GM12878 (cell line): ENCODE data around the gene POLR1A. TPM values are rescaled to one million over a fixed set of nuclear protein-coding genes. Genes with fewer than 3 reads are reported as not detected.

Experiments
- ATF7 ChIP-seq: fragments of 450-650 bp; IDR thresholded peaks from 2 replicates; pipeline ENCODE4 v1.6.1; 2016; ENCODE audit warnings: low read depth, mild to moderate bottlenecking
- BRCA1 ChIP-seq: IDR thresholded peaks from 2 replicates; pipeline ENCODE4 v1.6.1; 2011; ENCODE audit warnings: low read depth, low read length, improper control_type of control experiment
- DPF2 ChIP-seq: fragments of 450-650 bp; IDR thresholded peaks from 2 replicates; pipeline ENCODE4 v1.6.1; 2017; ENCODE audit warnings: mild to moderate bottlenecking
- EED ChIP-seq: sonication (generic); IDR thresholded peaks from 2 replicates; pipeline ENCODE4 v1.6.1; 2016; ENCODE audit warnings: antibody characterized with exemption, low read depth
- EP300 ChIP-seq, 2 experiments: fragments of 150-350 bp in 1 of 2; IDR thresholded peaks; 2 replicates each; pipeline ENCODE4 v1.6.1; 2011 to 2012; ENCODE audit warnings: low read depth in 2 of 2, low read length in 2 of 2, borderline replicate concordance in 1 of 2, improper control_type of control experiment in 1 of 2, inconsistent platforms in 1 of 2; ENCODE audit not compliant: control insufficient read depth in 1 of 2
- EZH2 ChIP-seq: IDR thresholded peaks from 2 replicates; pipeline ENCODE4 v1.6.1; 2012; ENCODE audit warnings: low read depth, mild to moderate bottlenecking, control low read depth, inconsistent platforms, low read length, borderline replicate concordance; ENCODE audit not compliant: control insufficient read depth
- GATAD2B ChIP-seq: fragments of 450-650 bp; conservative IDR thresholded peaks from 2 replicates; pipeline ENCODE4 v1.6.1; 2017; ENCODE audit warnings: low read depth, mild to moderate bottlenecking, moderate library complexity
- IKZF2 ChIP-seq, 2 experiments: fragments of 450-650 bp; IDR thresholded peaks; 2 replicates each; pipeline ENCODE4 v1.6.1; 2017; ENCODE audit warnings: mild to moderate bottlenecking in 2 of 2, moderate library complexity in 2 of 2
- LARP7 ChIP-seq: fragments of 450-650 bp; IDR thresholded peaks from 2 replicates; pipeline ENCODE4 v1.6.1; 2017; ENCODE audit warnings: mild to moderate bottlenecking
- NFXL1 ChIP-seq: fragments of 450-650 bp; IDR thresholded peaks from 2 replicates; pipeline ENCODE4 v1.6.1; 2017; ENCODE audit warnings: antibody characterized with exemption, mild to moderate bottlenecking, borderline replicate concordance
- NR2C2 ChIP-seq: IDR thresholded peaks from 2 replicates; pipeline ENCODE4 v1.6.1; 2011; ENCODE audit warnings: borderline replicate concordance, low read depth; ENCODE audit not compliant: control insufficient read depth, insufficient read length
- NR2F1 ChIP-seq: fragments of 450-650 bp; conservative IDR thresholded peaks from 2 replicates; pipeline ENCODE4 v1.6.1; 2017; ENCODE audit warnings: mild to moderate bottlenecking
- RBBP5 ChIP-seq: fragments of 200-600 bp; sonication (generic); conservative IDR thresholded peaks from 2 replicates; pipeline ENCODE4 v1.6.1; 2016
- SKIL ChIP-seq: fragments of 450-650 bp; IDR thresholded peaks from 2 replicates; pipeline ENCODE4 v1.6.1; 2017; ENCODE audit warnings: mild to moderate bottlenecking, low read depth, inconsistent platforms; ENCODE audit not compliant: poor library complexity, severe bottlenecking
- SPI1 ChIP-seq: IDR thresholded peaks from 2 replicates; pipeline ENCODE4 v1.6.1; 2011; ENCODE audit warnings: low read depth, mild to moderate bottlenecking, low read length, moderate library complexity, borderline replicate concordance; ENCODE audit not compliant: insufficient read depth
- SREBF1 ChIP-seq: IDR thresholded peaks from 2 replicates; pipeline ENCODE4 v1.6.1; 2012; ENCODE audit warnings: mild to moderate bottlenecking, low read length
- SUZ12 ChIP-seq: fragments of 200-600 bp; sonication (generic); IDR thresholded peaks from one replicate; pipeline ENCODE4 v1.6.1; 2018; ENCODE audit warnings: antibody characterized with exemption, mild to moderate bottlenecking; ENCODE audit not compliant: unreplicated experiment
- TAF1 ChIP-seq: IDR thresholded peaks from 2 replicates; pipeline ENCODE4 v1.6.1; 2011; ENCODE audit warnings: mild to moderate bottlenecking, low read depth, low read length, borderline replicate concordance
- TCF12 ChIP-seq: IDR thresholded peaks from 2 replicates; pipeline ENCODE4 v1.6.1; 2011; ENCODE audit warnings: low read depth, mild to moderate bottlenecking, low read length
- WRNIP1 ChIP-seq: IDR thresholded peaks from 2 replicates; pipeline ENCODE4 v1.6.1; 2011; ENCODE audit warnings: low read depth, low read length, improper control_type of control experiment, borderline replicate concordance
- ZNF217 ChIP-seq: fragments of 450-650 bp; IDR thresholded peaks from 2 replicates; pipeline ENCODE4 v1.6.1; 2017; ENCODE audit warnings: antibody characterized with exemption, mild to moderate bottlenecking
- ZNF592 ChIP-seq: fragments of 450-650 bp; IDR thresholded peaks from 2 replicates; pipeline ENCODE4 v1.6.1; 2017; ENCODE audit warnings: mild to moderate bottlenecking, moderate library complexity
- polyA plus RNA-seq, 11 experiments: library from polyadenylated mRNA; depleted of rRNA in 4 of 11; unstranded in 6 of 11; stranded (reverse) in 5 of 11; fragments of >200 nt; fragmentation: Nextera tagmentation in 4 of 11; fragmentation: Illumina TruSeq in 1 of 11; extraction: Ambion mirVana in 4 of 11; extraction: Trizol in 1 of 11; gene quantifications; 1 replicate in 1 of 11; 2 replicates in 10 of 11; pipeline versions ENCODE4 v1.2.1 to v1.2.3, GENCODE V29; 2011 to 2016; ENCODE audit warnings: inconsistent platforms in 2 of 11, missing spikeins in 2 of 11, low read depth in 1 of 11
- total RNA-seq, 4 experiments: library from RNA; depleted of rRNA in 3 of 4; stranded (reverse); fragments of >200 nt in 3 of 4; fragmentation: Illumina TruSeq in 1 of 4; extraction: Trizol in 1 of 4; gene quantifications; 2 replicates each; pipeline versions ENCODE4 v1.2.1 to v1.2.3, GENCODE V29; 2013 to 2021
- TF ChIP-seq, protein P1 (sequence below): IDR thresholded peaks from 2 replicates; pipeline ENCODE4 v1.6.1; 2011; ENCODE audit warnings: borderline replicate concordance, low read depth, mild to moderate bottlenecking, moderate library complexity, low read length; ENCODE audit not compliant: insufficient read depth, poor library complexity, severe bottlenecking

POLR1A gene
- total and polyA plus RNA-seq, 10 of the 15 experiments (the other 5 are each of a cell fraction or from before 2014, with no cell fraction given), result 2.1 to 53.9 (median 17.8) TPM

DNA sequence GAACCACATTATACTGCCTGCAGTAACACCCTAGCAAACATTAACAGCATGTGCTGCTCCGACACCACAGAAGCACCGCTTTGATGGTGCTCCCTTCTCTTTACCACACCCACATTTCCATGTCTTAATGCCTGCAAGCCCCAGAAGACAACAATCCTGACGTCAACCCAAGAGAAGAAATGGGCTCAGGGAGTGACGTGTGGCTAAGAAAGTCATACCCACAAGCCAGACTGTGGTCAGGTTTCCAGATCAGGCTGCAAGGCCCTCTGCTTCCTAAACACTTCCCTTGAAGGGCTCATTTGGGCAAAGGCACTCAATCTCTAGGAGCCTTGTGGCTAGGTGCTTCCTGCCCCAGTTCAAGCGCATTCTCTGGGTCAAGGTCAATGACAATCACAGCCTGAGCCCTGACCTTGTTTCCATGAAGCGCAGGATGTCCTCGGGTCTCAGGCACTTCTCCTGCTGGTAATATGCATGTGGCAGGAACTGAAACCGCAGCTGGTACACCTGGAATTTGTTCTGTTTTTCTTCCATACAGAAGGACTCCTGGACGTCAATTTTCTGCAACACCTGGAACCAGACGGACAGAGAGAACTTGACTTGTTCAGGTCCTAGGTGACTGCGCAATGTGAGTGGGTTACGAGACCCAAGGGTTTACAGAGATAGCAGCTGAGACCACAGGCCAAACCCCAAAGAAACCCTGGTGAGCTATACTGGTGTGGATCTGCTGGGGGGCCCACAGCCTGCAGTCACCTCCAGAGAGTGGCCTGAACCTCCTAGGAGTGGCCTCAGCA, 67.2 kb downstream of the POLR1A start (continued):
- TF ChIP-seq EP300 (IDR thresholded peaks at IDR 0.05; ENCODE audit: borderline replicate concordance in 1 of 2, control insufficient read depth in 1 of 2, low read depth in 2 of 2, low read length in 2 of 2) (peak; percentile 43 to 74; a peak in 3 of 4 replicates), EZH2 (no peak), ZNF592 (no peak), NFXL1 (0 out of 2 replicates have a peak, but pooled peaks have one; percentile 52), SPI1 (peak; percentile 25; the same call in 1 of the 2 replicates), TAF1 (no peak), IKZF2 (IDR thresholded peaks at IDR 0.05) (peak; percentile 84 to 87), ATF7 (peak; percentile 87), TCF12 (no peak), NR2F1 (peak; percentile 71), EED (no peak), WRNIP1 (no peak), RBBP5 (no peak), SKIL (peak; percentile 81), LARP7 (0 out of 2 replicates have a peak, but pooled peaks have one; percentile 10), SREBF1 (no peak), SUZ12 (no peak), BRCA1 (no peak), NR2C2 (no peak), ZNF217 (no peak), GATAD2B (peak; percentile 30; the same call in 1 of the 2 replicates), DPF2 (peak; percentile 67)
- TF ChIP-seq, protein P1, sequence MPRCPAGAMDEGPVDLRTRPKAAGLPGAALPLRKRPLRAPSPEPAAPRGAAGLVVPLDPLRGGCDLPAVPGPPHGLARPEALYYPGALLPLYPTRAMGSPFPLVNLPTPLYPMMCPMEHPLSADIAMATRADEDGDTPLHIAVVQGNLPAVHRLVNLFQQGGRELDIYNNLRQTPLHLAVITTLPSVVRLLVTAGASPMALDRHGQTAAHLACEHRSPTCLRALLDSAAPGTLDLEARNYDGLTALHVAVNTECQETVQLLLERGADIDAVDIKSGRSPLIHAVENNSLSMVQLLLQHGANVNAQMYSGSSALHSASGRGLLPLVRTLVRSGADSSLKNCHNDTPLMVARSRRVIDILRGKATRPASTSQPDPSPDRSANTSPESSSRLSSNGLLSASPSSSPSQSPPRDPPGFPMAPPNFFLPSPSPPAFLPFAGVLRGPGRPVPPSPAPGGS, result no peak
